K562 (cell line): ENCODE results near the gene NFATC4. TPM values are rescaled to one million over a fixed set of nuclear protein-coding genes. Genes with fewer than 3 reads are reported as not detected.

Experiments used
- C11orf30 ChIP-seq: fragments of 450-650 bp; IDR thresholded peaks from 2 replicates; pipeline ENCODE4 v1.6.1; 2016; ENCODE audit warnings: low read depth, mild to moderate bottlenecking
- CEBPB ChIP-seq: fragments of 450-650 bp; IDR thresholded peaks from 2 replicates; pipeline ENCODE4 v1.6.1; 2016; ENCODE audit warnings: missing genetic modification characterization, missing compliant biosample characterization
- DPF2 ChIP-seq: fragments of 450-650 bp; IDR thresholded peaks from 2 replicates; pipeline ENCODE4 v1.6.1; 2016
- ELF2 ChIP-seq: fragments of 250-450 bp; sonication (Bioruptor Pico); IDR thresholded peaks from 2 replicates; pipeline ENCODE4 v1.5.0; 2021; ENCODE audit warnings: mild to moderate bottlenecking
- EP300 ChIP-seq: IDR thresholded peaks from 2 replicates; pipeline ENCODE4 v1.6.1; 2012; ENCODE audit warnings: low read length, improper control_type of control experiment
- EP400 ChIP-seq: fragments of 450-650 bp; IDR thresholded peaks from 2 replicates; pipeline ENCODE4 v1.6.1; 2017; ENCODE audit warnings: antibody characterized with exemption, mild to moderate bottlenecking, moderate library complexity
- HDAC8 ChIP-seq: fragments of 450-650 bp; IDR thresholded peaks from 2 replicates; pipeline ENCODE4 v1.6.1; 2016; ENCODE audit warnings: mild to moderate bottlenecking, missing genetic modification characterization, moderate library complexity, missing compliant biosample characterization
- JUND ChIP-seq, 2 experiments: IDR thresholded peaks; 2 replicates in 1 of 2; 3 replicates in 1 of 2; pipeline ENCODE4 v1.6.1; 2011; ENCODE audit warnings: borderline replicate concordance in 2 of 2, low read depth in 2 of 2, low read length in 2 of 2, improper control_type of control experiment in 1 of 2, missing biosample characterization in 1 of 2, missing genetic modification characterization in 1 of 2, missing genetic modification reagents in 1 of 2
- KDM1A ChIP-seq, 2 experiments: fragments of 450-650 bp; IDR thresholded peaks; 2 replicates each; pipeline ENCODE4 v1.6.1; 2016; ENCODE audit warnings: mild to moderate bottlenecking in 2 of 2
- MED1 ChIP-seq: sonication (generic); formaldehyde crosslinking; IDR thresholded peaks from 2 replicates; pipeline ENCODE4 v1.8.1; 2023; ENCODE audit warnings: missing genetic modification reagents, borderline replicate concordance
- MEIS2 ChIP-seq: fragments of 450-650 bp; IDR thresholded peaks from 2 replicates; pipeline ENCODE4 v1.6.1; 2014; ENCODE audit warnings: mild to moderate bottlenecking; ENCODE audit not compliant: partially characterized antibody
- MNT ChIP-seq, 2 experiments: fragments of 450-650 bp; conservative IDR thresholded peaks; 2 replicates each; pipeline ENCODE4 v1.6.1; 2017; ENCODE audit warnings: mild to moderate bottlenecking in 2 of 2, moderate library complexity in 2 of 2
- MXI1 ChIP-seq: IDR thresholded peaks from 2 replicates; pipeline ENCODE4 v1.6.1; 2011; ENCODE audit warnings: low read depth, mild to moderate bottlenecking, improper control_type of control experiment, low read length
- NCOR1 ChIP-seq: fragments of 450-650 bp; IDR thresholded peaks from 2 replicates; pipeline ENCODE4 v1.6.1; 2016; ENCODE audit warnings: mild to moderate bottlenecking, moderate library complexity
- NFIC ChIP-seq: fragments of 450-650 bp; IDR thresholded peaks from 2 replicates; pipeline ENCODE4 v1.6.1; 2017; ENCODE audit warnings: mild to moderate bottlenecking, inconsistent platforms
- NFIX ChIP-seq: fragments of 250-450 bp; sonication (Bioruptor Pico); IDR thresholded peaks from 2 replicates; pipeline ENCODE4 v1.4.0; 2020; ENCODE audit warnings: low read depth, mild to moderate bottlenecking, moderate library complexity
- POLR2H ChIP-seq: IDR thresholded peaks from 2 replicates; pipeline ENCODE4 v1.6.1; 2016; ENCODE audit warnings: missing genetic modification characterization, low read depth, mild to moderate bottlenecking, control low read depth, missing compliant biosample characterization, moderate library complexity
- RAD21 ChIP-seq, 2 experiments: fragments of 250-450 bp in 1 of 2; fragments of 450-650 bp in 1 of 2; sonication (Bioruptor Pico) in 1 of 2; formaldehyde crosslinking in 1 of 2; IDR thresholded peaks in 1 of 2; conservative IDR thresholded peaks in 1 of 2; 2 replicates each; pipeline versions ENCODE4 v1.4.0 to v1.8.0; 2020 to 2022; ENCODE audit warnings: mild to moderate bottlenecking in 2 of 2, moderate library complexity in 1 of 2
- SOX6 ChIP-seq: fragments of 450-650 bp; IDR thresholded peaks from 2 replicates; pipeline ENCODE4 v1.6.1; 2014; ENCODE audit warnings: mild to moderate bottlenecking
- STAT5A ChIP-seq: IDR thresholded peaks from 2 replicates; pipeline ENCODE4 v1.6.1; 2012; ENCODE audit warnings: low read length, inconsistent platforms, borderline replicate concordance
- TAF9B ChIP-seq: fragments of 450-650 bp; IDR thresholded peaks from 2 replicates; pipeline ENCODE4 v1.6.1; 2018; ENCODE audit warnings: mild to moderate bottlenecking; ENCODE audit not compliant: partially characterized antibody
- TAL1 ChIP-seq: fragments of 450-650 bp; IDR thresholded peaks from 2 replicates; pipeline ENCODE4 v1.6.1; 2016; ENCODE audit warnings: mild to moderate bottlenecking
- TEAD2 ChIP-seq: fragments of 450-650 bp; IDR thresholded peaks from 2 replicates; pipeline ENCODE4 v1.6.1; 2016; ENCODE audit warnings: missing genetic modification characterization, control low read depth, missing compliant biosample characterization
- THRAP3 ChIP-seq: fragments of 450-650 bp; IDR thresholded peaks from 2 replicates; pipeline ENCODE4 v1.6.1; 2016; ENCODE audit warnings: mild to moderate bottlenecking, inconsistent platforms, borderline replicate concordance
- TRIM24 ChIP-seq, 2 experiments: fragments of 450-650 bp; IDR thresholded peaks; 2 replicates each; pipeline ENCODE4 v1.6.1; 2016
- ZC3H11A ChIP-seq: IDR thresholded peaks from 2 replicates; pipeline ENCODE4 v1.6.1; 2012; ENCODE audit warnings: low read depth, low read length, improper control_type of control experiment
- ZNF780A ChIP-seq: fragments of 250-450 bp; sonication (Bioruptor Pico); IDR thresholded peaks from 2 replicates; pipeline ENCODE4 v1.5.0; 2021; ENCODE audit warnings: mild to moderate bottlenecking
- polyA plus RNA-seq, 8 experiments: library from polyadenylated mRNA; depleted of rRNA in 4 of 8; stranded (reverse) in 5 of 8; unstranded in 3 of 8; fragments of >200 nt; fragmentation: Nextera tagmentation in 2 of 8; fragmentation: Illumina TruSeq in 1 of 8; extraction: Ambion mirVana in 2 of 8; extraction: Trizol in 1 of 8; gene quantifications; 2 replicates each; pipeline versions ENCODE4 v1.2.1 to v1.2.3, GENCODE V29; 2011 to 2014; ENCODE audit warnings: inconsistent platforms in 1 of 8, missing spikeins in 1 of 8
- total RNA-seq, 7 experiments: library from RNA; depleted of rRNA in 6 of 7; stranded (reverse); fragments of >200 nt in 6 of 7; fragmentation: Illumina TruSeq in 2 of 7; extraction: Trizol in 2 of 7; gene quantifications; 2 replicates each; pipeline versions ENCODE4 v1.2.1 to v1.2.3, GENCODE V29; 2011 to 2021; ENCODE audit warnings: low replicate concordance in 1 of 7
- TF ChIP-seq, protein P1 (sequence below): fragments of 200-800 bp; sonication (Bioruptor generic); IDR thresholded peaks from 2 replicates; pipeline ENCODE4 v1.6.1; 2017; ENCODE audit warnings: missing genetic modification characterization, missing compliant biosample characterization

The NFATC4 gene
- total and polyA plus RNA-seq, 9 of the 15 experiments (the other 6 are each of a cell fraction or from before 2014, with no cell fraction given) = 0.25 to 3.8 (median 0.78) TPM; not detected in 1

DNA sequence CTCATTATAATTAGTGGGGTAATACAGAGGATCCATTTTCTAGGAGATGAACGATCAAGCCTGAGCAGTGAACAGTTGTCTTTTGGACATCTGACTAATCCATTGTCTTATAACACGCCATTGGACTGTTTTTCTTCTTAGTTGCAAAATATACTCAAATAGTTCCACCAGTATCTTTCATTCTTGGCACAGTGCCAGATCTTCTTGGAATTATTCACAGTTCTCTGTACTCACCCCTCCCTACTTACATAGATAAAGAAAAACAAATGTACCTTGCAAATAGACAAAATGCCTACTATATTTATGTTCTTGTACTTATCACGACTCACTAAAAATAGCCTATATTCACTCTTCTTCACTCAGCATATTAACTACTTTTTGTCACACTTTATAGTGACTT lies 57.7 kb downstream of the NFATC4 start (continued):
- TF ChIP-seq KDM1A (IDR thresholded peaks at IDR 0.05) (0 out of 4 replicates have a peak, but pooled peaks of 1 of the 2 experiments have one; percentile 7), HDAC8 (tag) (no peak), TAL1 (0 out of 2 replicates have a peak, but pooled peaks have one; percentile 31), MXI1 (0 out of 2 replicates have a peak, but pooled peaks have one; percentile 37), MED1 (CRISPR knock-in tag) (no peak), SOX6 (peak; percentile 70), ELF2 (CRISPR knock-in tag) (0 out of 2 replicates have a peak, but pooled peaks have one; percentile 26), STAT5A (peak; percentile 52), NCOR1 (peak; percentile 27; the same call in 1 of the 2 replicates), TAF9B (peak; percentile 15), POLR2H (tag) (0 out of 2 replicates have a peak, but pooled peaks have one; percentile 16), NFIC (peak; percentile 100), EP400 (peak; percentile 40; the same call in 1 of the 2 replicates), ZC3H11A (no peak), JUND (IDR thresholded peaks at IDR 0.05; ENCODE audit: borderline replicate concordance, low read depth, low read length) (0 out of 2 replicates have a peak, but pooled peaks have one; percentile 1), JUND (tag; IDR thresholded peaks at IDR 0.05; ENCODE audit: borderline replicate concordance, low read depth, low read length) (no peak), TEAD2 (no peak), CEBPB (peak; percentile 34; the same call in 1 of the 2 replicates), EP300 (peak; percentile 45; the same call in 1 of the 2 replicates), RAD21 (CRISPR knock-in tag; conservative IDR thresholded peaks at IDR 0.05 in 1 of 2, IDR thresholded peaks at IDR 0.05 in 1 of 2) (peak in 1 of 2 experiments; percentile 86; a peak in 2 of 4 replicates), MEIS2 (peak; percentile 58), THRAP3 (no peak), TRIM24 (IDR thresholded peaks at IDR 0.05) (peak in 1 of 2 experiments; percentile 65; a peak in 2 of 4 replicates), NFIX (peak; percentile 100), C11orf30 (peak; percentile 26; the same call in 1 of the 2 replicates), MNT (conservative IDR thresholded peaks at IDR 0.05) (0 out of 4 replicates have a peak, but pooled peaks of 1 of the 2 experiments have one; percentile 35), DPF2 (peak; percentile 59; the same call in 1 of the 2 replicates), ZNF780A (CRISPR knock-in tag) (no peak)
- TF ChIP-seq, protein P1, sequence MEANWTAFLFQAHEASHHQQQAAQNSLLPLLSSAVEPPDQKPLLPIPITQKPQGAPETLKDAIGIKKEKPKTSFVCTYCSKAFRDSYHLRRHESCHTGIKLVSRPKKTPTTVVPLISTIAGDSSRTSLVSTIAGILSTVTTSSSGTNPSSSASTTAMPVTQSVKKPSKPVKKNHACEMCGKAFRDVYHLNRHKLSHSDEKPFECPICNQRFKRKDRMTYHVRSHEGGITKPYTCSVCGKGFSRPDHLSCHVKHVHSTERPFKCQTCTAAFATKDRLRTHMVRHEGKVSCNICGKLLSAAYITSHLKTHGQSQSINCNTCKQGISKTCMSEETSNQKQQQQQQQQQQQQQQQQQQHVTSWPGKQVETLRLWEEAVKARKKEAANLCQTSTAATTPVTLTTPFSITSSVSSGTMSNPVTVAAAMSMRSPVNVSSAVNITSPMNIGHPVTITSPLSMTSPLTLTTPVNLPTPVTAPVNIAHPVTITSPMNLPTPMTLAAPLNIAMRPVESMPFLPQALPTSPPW (CRISPR knock-in tag) = peak; percentile 38; the same call in 1 of the 2 replicates
